CD1c-positive myeloid dendritic cell (primary cell): ENCODE data around the gene FBXL3.
A peak's percentile ranks its signal among the peaks of the same experiment; 100 is the strongest.
"Not testable (repeated sequence)": the region's sequence is repeated elsewhere in the genome, so short reads cannot be mapped to it uniquely, and the experiment has no call there.

ENCODE experiments used
- DNase-seq: peaks from one replicate; pipeline ENCODE4 v3.0.0-alpha.2; 2016; ENCODE audit errors: extremely low spot score

The FBXL3 gene

GRCh38 chr13:76983676-76984075, 43.3 kb downstream of the FBXL3 start:
- no peak for DNase-seq

- peak; percentile 5 for DNase-seq
Observed at GRCh38 chr13:76982061-76982460, 44.9 kb downstream of the FBXL3 start.

GRCh38 chr13:76980075-76980718, 46.8 kb downstream of the FBXL3 start:
- DNase-seq = peak; percentile 87

- no peak for DNase-seq
Observed at GRCh38 chr13:76976929-76977328, 50.0 kb downstream of the FBXL3 start.

GRCh38 chr13:76976490-76976889, 50.5 kb downstream of the FBXL3 start:
- DNase-seq = no peak

GRCh38 chr13:76975863-76976262, 51.1 kb downstream of the FBXL3 start:
- no peak for DNase-seq

- no peak for DNase-seq
Observed at GRCh38 chr13:76974618-76974975, 52.4 kb downstream of the FBXL3 start.

- DNase-seq = no peak
Observed at GRCh38 chr13:76973920-76974617, 52.9 kb downstream of the FBXL3 start.

- no peak for DNase-seq
Observed at GRCh38 chr13:76971851-76972829, 54.8 kb downstream of the FBXL3 start.

- DNase-seq = no peak
Observed at GRCh38 chr13:76971215-76971614, 55.7 kb downstream of the FBXL3 start.

- no peak for DNase-seq
Observed at GRCh38 chr13:76969488-76970365, 57.2 kb downstream of the FBXL3 start.

GRCh38 chr13:76968041-76968440, 58.9 kb downstream of the FBXL3 start:
- DNase-seq = no peak

GRCh38 chr13:76967031-76967430, 59.9 kb downstream of the FBXL3 start:
- no peak for DNase-seq

GRCh38 chr13:76965759-76966421, 61.1 kb downstream of the FBXL3 start:
- DNase-seq = no peak

- not testable (repeated sequence) for DNase-seq
Observed at GRCh38 chr13:76959734-76960133, 67.2 kb downstream of the FBXL3 start.

- DNase-seq = peak; percentile 51
Observed at GRCh38 chr13:76958841-76959432, 68.0 kb downstream of the FBXL3 start.

- no peak for DNase-seq
Observed at GRCh38 chr13:76955661-76956060, 71.3 kb downstream of the FBXL3 start.
